Measurements from ENCODE around the gene LSM14A.

- TF ChIP-seq CTCF (conservative IDR thresholded peaks at IDR 0.05; ENCODE audit: low read length), result no peak
- no peak for TF ChIP-seq EZH2phosphoT487 (IDR thresholded peaks at IDR 0.05; ENCODE audit: borderline replicate concordance)
Observed at GRCh38 chr19:34179066-34179465, 6.8 kb downstream of the LSM14A start.
